KMS-11 (cell line): Measurements from ENCODE around the gene DRAM1.
"Not testable (repeated sequence)": the region's sequence is repeated elsewhere in the genome, so short reads cannot be mapped to it uniquely, and the experiment has no call there.

ENCODE experiments used
- H2AFZ ChIP-seq: fragments of 200-600 bp; sonication (generic); 2 replicates; pipeline ENCODE4 v1.6.1; 2016; ENCODE audit warnings: antibody characterized with exemption, mixed run types, low read depth
- H3K27ac ChIP-seq: fragments of 200-600 bp; sonication (generic); 2 replicates; pipeline ENCODE4 v1.6.1; 2016; ENCODE audit warnings: mild to moderate bottlenecking, mixed run types
- H3K27me3 ChIP-seq: fragments of 200-600 bp; sonication (generic); 2 replicates; pipeline ENCODE4 v1.6.1; 2017; ENCODE audit warnings: mild to moderate bottlenecking, low read depth, mixed run types, moderate library complexity; ENCODE audit not compliant: insufficient read depth
- H3K36me3 ChIP-seq: fragments of 200-600 bp; sonication (generic); 2 replicates; pipeline ENCODE4 v1.6.1; 2017; ENCODE audit warnings: mild to moderate bottlenecking, mixed run types; ENCODE audit not compliant: insufficient read depth
- H3K4me1 ChIP-seq: fragments of 200-600 bp; sonication (generic); 2 replicates; pipeline ENCODE4 v1.6.1; 2016; ENCODE audit warnings: mild to moderate bottlenecking, low read depth, mixed run types; ENCODE audit not compliant: poor library complexity, severe bottlenecking
- H3K4me2 ChIP-seq: fragments of 200-600 bp; sonication (generic); 2 replicates; pipeline ENCODE4 v1.7.0; 2016; ENCODE audit warnings: mild to moderate bottlenecking, mixed run types
- H3K4me3 ChIP-seq: fragments of 200-600 bp; sonication (generic); IDR thresholded peaks from 2 replicates; pipeline ENCODE4 v1.6.1; 2017; ENCODE audit warnings: low read depth, low read length, mixed read lengths; ENCODE audit not compliant: insufficient read depth
- H3K79me2 ChIP-seq: fragments of 200-600 bp; sonication (generic); 2 replicates; pipeline ENCODE4 v1.6.1; 2016; ENCODE audit warnings: low read depth, mixed run types; ENCODE audit not compliant: insufficient read depth
- H3K9ac ChIP-seq: fragments of 200-600 bp; sonication (generic); 2 replicates; pipeline ENCODE4 v1.6.1; 2016; ENCODE audit warnings: mild to moderate bottlenecking, mixed run types
- H4K20me1 ChIP-seq: fragments of 200-600 bp; sonication (generic); 2 replicates; pipeline ENCODE4 v1.6.1; 2016; ENCODE audit warnings: mild to moderate bottlenecking, mixed run types; ENCODE audit not compliant: insufficient read depth
- TF ChIP-seq, protein P1 (sequence below): fragments of 200-600 bp; sonication (generic); conservative IDR thresholded peaks from 2 replicates; pipeline ENCODE4 v1.6.1; 2017; ENCODE audit warnings: low read depth, mild to moderate bottlenecking, antibody characterized with exemption, low read length, moderate library complexity, mixed read lengths

Gene DRAM1

DNA sequence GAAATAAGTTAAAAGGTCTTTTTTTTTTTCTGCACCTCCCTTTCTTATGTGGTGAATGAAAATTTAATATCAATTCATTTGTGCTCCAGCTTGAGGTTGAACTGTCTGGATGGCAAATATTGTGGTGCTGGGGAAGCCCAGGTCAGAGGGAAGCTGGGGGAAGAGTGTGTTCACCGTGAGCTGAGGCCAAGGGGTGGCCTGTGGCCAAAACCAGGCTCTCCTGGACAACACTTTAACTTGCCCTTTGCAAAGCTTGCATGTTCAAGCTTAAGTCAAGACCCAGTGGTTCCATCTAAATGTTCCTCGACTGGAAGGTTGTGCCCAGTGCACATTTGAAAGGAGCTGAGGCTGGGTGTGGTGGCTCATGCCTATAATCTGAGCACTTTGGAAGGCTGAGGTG lies 28.8 kb downstream of the DRAM1 start:
- Histone ChIP-seq H3K4me2 (no peak overlapping the region), H3K4me3 (no peak overlapping the region), H4K20me1 (no peaks in the 10 kb centered on the region), H3K79me2 (no peaks in the 10 kb centered on the region), H3K9ac (no peak overlapping the region), H3K27ac (no peak overlapping the region), H3K36me3 (no peaks in the 10 kb centered on the region), H3K4me1 (no peaks in the 10 kb centered on the region), H3K27me3 (no peaks in the 10 kb centered on the region), H2AFZ (no peak overlapping the region)
- TF ChIP-seq, protein P1, sequence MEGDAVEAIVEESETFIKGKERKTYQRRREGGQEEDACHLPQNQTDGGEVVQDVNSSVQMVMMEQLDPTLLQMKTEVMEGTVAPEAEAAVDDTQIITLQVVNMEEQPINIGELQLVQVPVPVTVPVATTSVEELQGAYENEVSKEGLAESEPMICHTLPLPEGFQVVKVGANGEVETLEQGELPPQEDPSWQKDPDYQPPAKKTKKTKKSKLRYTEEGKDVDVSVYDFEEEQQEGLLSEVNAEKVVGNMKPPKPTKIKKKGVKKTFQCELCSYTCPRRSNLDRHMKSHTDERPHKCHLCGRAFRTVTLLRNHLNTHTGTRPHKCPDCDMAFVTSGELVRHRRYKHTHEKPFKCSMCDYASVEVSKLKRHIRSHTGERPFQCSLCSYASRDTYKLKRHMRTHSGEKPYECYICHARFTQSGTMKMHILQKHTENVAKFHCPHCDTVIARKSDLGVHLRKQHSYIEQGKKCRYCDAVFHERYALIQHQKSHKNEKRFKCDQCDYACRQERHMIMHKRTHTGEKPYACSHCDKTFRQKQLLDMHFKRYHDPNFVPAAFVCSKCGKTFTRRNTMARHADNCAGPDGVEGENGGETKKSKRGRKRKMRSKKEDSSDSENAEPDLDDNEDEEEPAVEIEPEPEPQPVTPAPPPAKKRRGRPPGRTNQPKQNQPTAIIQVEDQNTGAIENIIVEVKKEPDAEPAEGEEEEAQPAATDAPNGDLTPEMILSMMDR = no peak

DNA sequence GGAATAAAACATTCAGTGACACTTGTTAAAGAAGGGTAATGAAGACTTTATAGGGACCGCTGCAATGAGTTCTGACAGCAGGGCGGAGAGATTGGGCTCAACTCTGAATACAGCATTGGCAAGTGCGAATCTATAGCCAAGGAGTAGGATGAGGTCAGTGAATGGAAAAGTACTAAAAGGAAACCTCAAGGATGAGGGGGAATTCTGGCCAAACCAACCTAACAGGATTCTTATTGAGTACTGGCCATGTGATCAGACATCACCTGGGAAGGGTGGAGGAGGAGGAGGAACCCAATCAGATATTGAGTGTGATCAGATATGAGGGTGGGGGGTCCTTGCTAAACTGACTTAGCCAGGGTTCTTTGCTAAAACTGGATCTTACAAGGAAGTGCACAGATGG lies 31.0 kb downstream of the DRAM1 start:
- H3K4me1 ChIP-seq = no peaks in the 10 kb centered on the region
- H4K20me1 ChIP-seq = no peaks in the 10 kb centered on the region
- H3K36me3 ChIP-seq = no peaks in the 10 kb centered on the region
- no peaks in the 10 kb centered on the region for H3K79me2 ChIP-seq
- TF ChIP-seq, protein P1 = no peak
- H3K4me3 ChIP-seq = no peak overlapping the region
- no peak overlapping the region for H2AFZ ChIP-seq
- no peak overlapping the region for H3K4me2 ChIP-seq
- H3K9ac ChIP-seq = no peak overlapping the region
- no peak overlapping the region for H3K27ac ChIP-seq
- H3K27me3 ChIP-seq = no peaks in the 10 kb centered on the region

DNA sequence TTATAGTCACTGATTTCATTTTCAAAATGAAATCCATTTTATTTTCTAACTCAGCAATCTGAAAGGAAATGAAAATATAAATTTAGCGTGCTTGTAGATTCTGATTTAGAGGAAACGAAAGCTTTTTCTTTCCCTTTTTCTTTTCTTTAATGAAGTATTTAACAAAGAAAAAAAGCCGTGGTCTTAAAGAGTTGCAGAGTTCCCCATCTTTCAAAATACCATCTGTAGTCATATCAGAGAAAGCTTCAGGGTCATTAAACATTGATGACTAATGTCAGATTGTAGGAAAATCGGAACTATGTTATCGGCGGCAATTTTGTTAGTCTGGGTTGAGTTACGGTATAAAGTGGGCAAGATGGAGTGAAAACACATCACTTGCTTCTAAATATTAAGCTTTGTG lies 32.3 kb downstream of the DRAM1 start:
- TF ChIP-seq, protein P1 = no peak

DNA sequence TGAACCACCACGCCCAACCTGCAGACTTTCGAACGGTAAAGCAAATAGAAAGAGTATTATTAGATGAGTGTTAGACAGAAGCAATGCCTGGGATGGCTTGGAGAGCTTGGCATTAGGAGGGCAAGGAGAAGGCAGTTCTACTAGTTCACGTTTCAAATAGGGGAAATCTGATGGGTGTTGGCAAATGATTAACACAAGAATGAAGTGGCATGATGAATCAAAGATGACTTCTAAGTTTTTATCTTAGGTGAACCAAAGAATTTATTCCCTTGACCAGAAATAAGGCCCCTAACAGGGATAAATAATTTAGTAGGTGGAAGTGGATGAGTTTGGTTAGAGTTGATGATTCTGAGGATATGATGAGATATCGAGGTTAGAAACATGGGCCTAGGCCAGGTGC lies 38.5 kb downstream of the DRAM1 start:
- no peak overlapping the region for H3K4me2 ChIP-seq
- no peaks in the 10 kb centered on the region for H4K20me1 ChIP-seq
- peaks cover 3% of the 10 kb centered on the region for H3K4me1 ChIP-seq
- H3K27me3 ChIP-seq = no peaks in the 10 kb centered on the region
- TF ChIP-seq, protein P1 = no peak
- H3K4me3 ChIP-seq = no peak overlapping the region
- H2AFZ ChIP-seq = no peak overlapping the region
- H3K27ac ChIP-seq = no peak overlapping the region
- H3K36me3 ChIP-seq = no peaks in the 10 kb centered on the region
- no peak overlapping the region for H3K9ac ChIP-seq
- H3K79me2 ChIP-seq = no peaks in the 10 kb centered on the region

More for the DNA sequence above, 32.3 kb downstream of the DRAM1 start:
- no peaks in the 10 kb centered on the region for H3K27me3 ChIP-seq
- no peaks in the 10 kb centered on the region for H3K36me3 ChIP-seq
- H3K27ac ChIP-seq = no peak overlapping the region
- no peaks in the 10 kb centered on the region for H3K79me2 ChIP-seq
- no peaks in the 10 kb centered on the region for H3K4me1 ChIP-seq
- no peaks in the 10 kb centered on the region for H4K20me1 ChIP-seq
- H2AFZ ChIP-seq = no peak overlapping the region
- no peak overlapping the region for H3K4me3 ChIP-seq
- H3K4me2 ChIP-seq = no peak overlapping the region
- no peak overlapping the region for H3K9ac ChIP-seq

DNA sequence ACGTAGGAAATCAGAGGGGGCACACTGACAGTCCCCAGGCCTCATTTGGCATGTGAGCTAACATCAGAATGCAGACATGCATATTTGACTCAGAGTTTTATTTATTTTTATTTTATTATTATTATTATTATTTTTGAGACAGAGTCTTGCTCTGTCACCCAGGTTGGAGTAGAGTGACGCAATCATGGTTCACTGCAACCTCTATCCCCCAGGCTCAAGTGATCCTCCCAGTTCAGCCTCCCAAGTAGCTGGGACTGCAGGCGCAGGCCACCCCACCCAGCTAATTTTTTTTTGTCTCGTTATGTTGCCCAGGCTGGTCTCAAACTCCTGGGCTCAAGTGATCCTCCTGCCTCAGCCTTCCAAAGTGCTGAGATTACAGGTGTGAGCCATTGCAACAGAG lies 41.4 kb downstream of the DRAM1 start:
- H3K4me3 ChIP-seq, H3K9ac ChIP-seq, H3K4me2 ChIP-seq, H4K20me1 ChIP-seq, H3K36me3 ChIP-seq, H3K4me1 ChIP-seq, H3K27me3 ChIP-seq, H2AFZ ChIP-seq, H3K27ac ChIP-seq, H3K79me2 ChIP-seq: not testable (repeated sequence)
